Measurements from ENCODE around the gene ZNF316. TPM values are rescaled to one million over a fixed set of nuclear protein-coding genes. Genes with fewer than 3 reads are reported as not detected.

Gene ZNF316
- total and polyA plus RNA-seq, 2 experiments from 2014 or later, result 1.1 to 14.3 TPM

GRCh38 chr7:6589829-6590644 lies 47.1 kb upstream of the ZNF316 start, which contains the start of gene INTS15:
Gene INTS15, plus strand, starts transcription at chr7:6590021. Its CDS starts 263 bp downstream, at chr7:6590284.
- peak; percentile 91 for DNase-seq
- WGBS, 2 experiments (ENCODE audit: low coverage in 1 of 2, low lambda C conversion rate in 2 of 2, missing lambda C conversion rate in 2 of 2), result 0 to 1% methylated on average over 47 to 78 of the region's 107 CpGs
- Histone ChIP-seq H3K27ac (peak within 1 kb of the TSS; percentile 38), H2AFZ (peak within 1 kb of the TSS; percentile 80), H3K27me3 (replicated peaks; ENCODE audit: insufficient read depth) (no peaks in the 10 kb centered on the region), H3K4me2 (ENCODE audit: unreplicated experiment) (peak within 1 kb of the TSS; percentile 91), H3K9me3 (ENCODE audit: low read depth) (no peaks in the 10 kb centered on the region), H3K36me3 (ENCODE audit: low read depth) (peaks cover 8% of the 10 kb centered on the region; the same call in 1 of the 2 replicates), H3F3A (ENCODE audit: insufficient read depth) (peaks cover 6% of the 10 kb centered on the region), H3K79me2 (ENCODE audit: insufficient read depth) (peaks cover 23% of the 10 kb centered on the region), H3K9ac (peak within 1 kb of the TSS; percentile 80), H3K9me2 (ENCODE audit: insufficient read depth) (no peaks in the 10 kb centered on the region), H4K20me1 (ENCODE audit: insufficient read depth) (no peaks in the 10 kb centered on the region), H3K4me1 (ENCODE audit: insufficient read depth) (peaks cover 7% of the 10 kb centered on the region; the same call in 1 of the 2 replicates), H3K4me3 (peak within 1 kb of the TSS; percentile 84)
- in situ Hi-C loops (cut with MboI), result loop anchor here (5.0 to 25.0 kb wide), 2 partner anchors 52 to 347 kb away; no protein-coding TSS in a partner anchor
- TF ChIP-seq EZH2phosphoT487 (IDR thresholded peaks at IDR 0.05; ENCODE audit: insufficient read depth, low read depth), result no peak
- no peak for TF ChIP-seq EZH2 (IDR thresholded peaks at IDR 0.05; ENCODE audit: insufficient read depth, poor library complexity, severe bottlenecking)

- TF ChIP-seq EZH2 (IDR thresholded peaks at IDR 0.05; ENCODE audit: insufficient read depth, poor library complexity, severe bottlenecking), result no peak
- TF ChIP-seq EZH2phosphoT487 (IDR thresholded peaks at IDR 0.05; ENCODE audit: insufficient read depth, low read depth), result no peak
- Histone ChIP-seq H4K20me1 (ENCODE audit: insufficient read depth) (no peaks in the 10 kb centered on the region), H3K9ac (peak overlapping the region; percentile 80), H2AFZ (peak overlapping the region; percentile 80), H3K9me3 (ENCODE audit: low read depth) (no peaks in the 10 kb centered on the region), H3K4me3 (peak overlapping the region; percentile 84), H3K4me2 (ENCODE audit: unreplicated experiment) (peak overlapping the region; percentile 91), H3K36me3 (ENCODE audit: low read depth) (peaks cover 8% of the 10 kb centered on the region; the same call in 1 of the 2 replicates), H3K4me1 (ENCODE audit: insufficient read depth) (peaks cover 7% of the 10 kb centered on the region; the same call in 1 of the 2 replicates), H3K27me3 (replicated peaks; ENCODE audit: insufficient read depth) (no peaks in the 10 kb centered on the region), H3K79me2 (ENCODE audit: insufficient read depth) (peaks cover 23% of the 10 kb centered on the region), H3F3A (ENCODE audit: insufficient read depth) (peaks cover 6% of the 10 kb centered on the region), H3K9me2 (ENCODE audit: insufficient read depth) (no peaks in the 10 kb centered on the region), H3K27ac (peak overlapping the region; percentile 38)
- no peak for DNase-seq
- WGBS, 2 experiments (ENCODE audit: low coverage in 1 of 2, low lambda C conversion rate in 2 of 2, missing lambda C conversion rate in 2 of 2), result 9% methylated on average over 10 of the region's 10 CpGs
- in situ Hi-C loops (cut with MboI), result loop anchor here (5.0 to 25.0 kb wide), 2 partner anchors 52 to 347 kb away; no protein-coding TSS in a partner anchor
Measured at GRCh38 chr7:6590645-6591110, 46.4 kb upstream of the ZNF316 start.

- H3K9ac ChIP-seq, result no peak overlapping the region
- whole genome bisulfite sequencing, 2 experiments (ENCODE audit: low coverage in 1 of 2, low lambda C conversion rate in 2 of 2, missing lambda C conversion rate in 2 of 2), result 93 to 97% methylated on average over 15 of the region's 15 CpGs
- H3K4me2 ChIP-seq (ENCODE audit: unreplicated experiment), result no peak overlapping the region
- no peaks in the 10 kb centered on the region for H3K4me1 ChIP-seq (ENCODE audit: insufficient read depth)
- H3K79me2 ChIP-seq (ENCODE audit: insufficient read depth), result no peaks in the 10 kb centered on the region
- no peaks in the 10 kb centered on the region for H3K27me3 ChIP-seq (replicated peaks; ENCODE audit: insufficient read depth)
- no peak overlapping the region for H2AFZ ChIP-seq
- no peaks in the 10 kb centered on the region for H3F3A ChIP-seq (ENCODE audit: insufficient read depth)
- H3K27ac ChIP-seq, result no peak overlapping the region
- no peaks in the 10 kb centered on the region for H3K9me2 ChIP-seq (ENCODE audit: insufficient read depth)
- H3K9me3 ChIP-seq (ENCODE audit: low read depth), result no peaks in the 10 kb centered on the region
- no peak overlapping the region for H3K4me3 ChIP-seq
- peaks cover 7% of the 10 kb centered on the region; the same call in 1 of the 2 replicates for H3K36me3 ChIP-seq (ENCODE audit: low read depth)
- no peak for DNase-seq
- in situ Hi-C loops (cut with MboI), result no loop called here
- TF ChIP-seq EZH2phosphoT487 (IDR thresholded peaks at IDR 0.05; ENCODE audit: insufficient read depth, low read depth) (no peak), EZH2 (IDR thresholded peaks at IDR 0.05; ENCODE audit: insufficient read depth, poor library complexity, severe bottlenecking) (no peak)
- H4K20me1 ChIP-seq (ENCODE audit: insufficient read depth), result no peaks in the 10 kb centered on the region
Measured at GRCh38 chr7:6600093-6600492, 37.0 kb upstream of the ZNF316 start.

- H3K36me3 ChIP-seq (ENCODE audit: low read depth), result peaks cover 7% of the 10 kb centered on the region; the same call in 1 of the 2 replicates
- no peak overlapping the region for H3K9ac ChIP-seq
- no peaks in the 10 kb centered on the region for H3K4me1 ChIP-seq (ENCODE audit: insufficient read depth)
- no peaks in the 10 kb centered on the region for H4K20me1 ChIP-seq (ENCODE audit: insufficient read depth)
- H3K27ac ChIP-seq, result no peak overlapping the region
- WGBS, 2 experiments (ENCODE audit: low coverage in 1 of 2, low lambda C conversion rate in 2 of 2, missing lambda C conversion rate in 2 of 2), result 78 to 83% methylated on average over 10 of the region's 10 CpGs
- TF ChIP-seq EZH2phosphoT487 (IDR thresholded peaks at IDR 0.05; ENCODE audit: insufficient read depth, low read depth) (no peak), EZH2 (IDR thresholded peaks at IDR 0.05; ENCODE audit: insufficient read depth, poor library complexity, severe bottlenecking) (no peak)
- H3K4me2 ChIP-seq (ENCODE audit: unreplicated experiment), result no peak overlapping the region
- H3K4me3 ChIP-seq, result no peak overlapping the region
- no peak for DNase-seq
- no peaks in the 10 kb centered on the region for H3F3A ChIP-seq (ENCODE audit: insufficient read depth)
- H3K9me2 ChIP-seq (ENCODE audit: insufficient read depth), result no peaks in the 10 kb centered on the region
- no peak overlapping the region for H2AFZ ChIP-seq
- H3K27me3 ChIP-seq (replicated peaks; ENCODE audit: insufficient read depth), result no peaks in the 10 kb centered on the region
- H3K9me3 ChIP-seq (ENCODE audit: low read depth), result no peaks in the 10 kb centered on the region
- in situ Hi-C loops (cut with MboI), result no loop called here
- no peaks in the 10 kb centered on the region for H3K79me2 ChIP-seq (ENCODE audit: insufficient read depth)
Measured at GRCh38 chr7:6604458-6604857, 32.7 kb upstream of the ZNF316 start.
